HUES48 (cell line): Measurements from ENCODE around the gene OASL.
"Not testable (repeated sequence)": the region's sequence is repeated elsewhere in the genome, so short reads cannot be mapped to it uniquely, and the experiment has no call there.

Source experiments
- H3K27ac ChIP-seq: one replicate; pipeline ENCODE4 v1.7.0; 2013; ENCODE audit warnings: low read depth, low read length, inconsistent platforms
- H3K27me3 ChIP-seq: 2 replicates; pipeline ENCODE4 v1.6.1; 2013; ENCODE audit warnings: mild to moderate bottlenecking, low read length; ENCODE audit not compliant: control insufficient read depth, insufficient read depth
- H3K36me3 ChIP-seq: 2 replicates; pipeline ENCODE4 v1.6.1; 2013; ENCODE audit warnings: low read length; ENCODE audit not compliant: control insufficient read depth, insufficient read depth
- H3K4me1 ChIP-seq: 2 replicates; pipeline ENCODE4 v1.6.1; 2013; ENCODE audit warnings: mild to moderate bottlenecking, low read length; ENCODE audit not compliant: control insufficient read depth, insufficient read depth
- H3K4me3 ChIP-seq: 2 replicates; pipeline ENCODE4 v1.5.1; 2013; ENCODE audit warnings: mild to moderate bottlenecking, low read depth, low read length
- H3K9ac ChIP-seq: 2 replicates; pipeline ENCODE4 v1.6.1; 2013; ENCODE audit warnings: mild to moderate bottlenecking, low read depth, low read length, moderate library complexity
- H3K9me3 ChIP-seq: 2 replicates; pipeline ENCODE4 v1.6.1; 2013; ENCODE audit warnings: low read length; ENCODE audit not compliant: control insufficient read depth, insufficient read depth

Gene OASL

GRCh38 chr12:121057794-121058193, 18.7 kb upstream of the OASL start:
- no peak overlapping the region for H3K9ac ChIP-seq
- no peak overlapping the region for H3K4me3 ChIP-seq
- H3K27me3 ChIP-seq = no peaks in the 10 kb centered on the region
- peaks cover 5% of the 10 kb centered on the region; the same call in 1 of the 2 replicates for H3K4me1 ChIP-seq
- no peak overlapping the region for H3K27ac ChIP-seq
- no peaks in the 10 kb centered on the region for H3K9me3 ChIP-seq
- H3K36me3 ChIP-seq = no peaks in the 10 kb centered on the region

- Histone ChIP-seq H3K4me3 (no peak overlapping the region), H3K27me3 (no peaks in the 10 kb centered on the region), H3K27ac (no peak overlapping the region), H3K9ac (no peak overlapping the region), H3K4me1 (no peaks in the 10 kb centered on the region), H3K36me3 (no peaks in the 10 kb centered on the region), H3K9me3 (no peaks in the 10 kb centered on the region)
These were observed 14.7 kb upstream of the OASL start for GRCh38 chr12:121053706-121054105.

- H3K4me3 ChIP-seq = no peak overlapping the region
- H3K9ac ChIP-seq = no peak overlapping the region
- H3K4me1 ChIP-seq = no peaks in the 10 kb centered on the region
- H3K36me3 ChIP-seq = no peaks in the 10 kb centered on the region
- no peaks in the 10 kb centered on the region for H3K9me3 ChIP-seq
- H3K27ac ChIP-seq = no peak overlapping the region
- H3K27me3 ChIP-seq = no peaks in the 10 kb centered on the region
These were observed 11.7 kb upstream of the OASL start for GRCh38 chr12:121050725-121051124.

- no peaks in the 10 kb centered on the region for H3K27me3 ChIP-seq
- no peaks in the 10 kb centered on the region for H3K4me1 ChIP-seq
- H3K9ac ChIP-seq = no peak overlapping the region
- H3K36me3 ChIP-seq = no peaks in the 10 kb centered on the region
- no peaks in the 10 kb centered on the region for H3K9me3 ChIP-seq
- H3K27ac ChIP-seq = no peak overlapping the region
- H3K4me3 ChIP-seq = no peak overlapping the region
These were observed 9.4 kb upstream of the OASL start for GRCh38 chr12:121048442-121048841.

GRCh38 chr12:121047400-121047799, 8.4 kb upstream of the OASL start:
- not testable (repeated sequence) for H3K27ac ChIP-seq, H3K27me3 ChIP-seq, H3K4me1 ChIP-seq, H3K36me3 ChIP-seq, H3K9ac ChIP-seq, H3K9me3 ChIP-seq, H3K4me3 ChIP-seq

- no peaks in the 10 kb centered on the region for H3K36me3 ChIP-seq
- H3K9me3 ChIP-seq = no peaks in the 10 kb centered on the region
- H3K4me3 ChIP-seq = no peak overlapping the region
- no peaks in the 10 kb centered on the region for H3K27me3 ChIP-seq
- no peak overlapping the region for H3K27ac ChIP-seq
- no peaks in the 10 kb centered on the region for H3K4me1 ChIP-seq
- H3K9ac ChIP-seq = no peak overlapping the region
These were observed 4.0 kb upstream of the OASL start for GRCh38 chr12:121043067-121043466.

- no peaks in the 10 kb centered on the region for H3K4me1 ChIP-seq
- H3K9me3 ChIP-seq = no peaks in the 10 kb centered on the region
- H3K27me3 ChIP-seq = no peaks in the 10 kb centered on the region
- H3K36me3 ChIP-seq = no peaks in the 10 kb centered on the region
- H3K27ac ChIP-seq = no peak overlapping the region
- no peak overlapping the region for H3K4me3 ChIP-seq
- H3K9ac ChIP-seq = no peak overlapping the region
These were observed 2.2 kb downstream of the OASL start for GRCh38 chr12:121036810-121037326.

GRCh38 chr12:121034616-121035305, 4.3 kb downstream of the OASL start:
- no peak overlapping the region for H3K27ac ChIP-seq
- no peaks in the 10 kb centered on the region for H3K4me1 ChIP-seq
- no peak overlapping the region for H3K4me3 ChIP-seq
- no peaks in the 10 kb centered on the region for H3K36me3 ChIP-seq
- no peaks in the 10 kb centered on the region for H3K27me3 ChIP-seq
- H3K9me3 ChIP-seq = no peaks in the 10 kb centered on the region
- H3K9ac ChIP-seq = no peak overlapping the region

- Histone ChIP-seq H3K4me3 (no peak overlapping the region), H3K4me1 (no peaks in the 10 kb centered on the region), H3K27ac (no peak overlapping the region), H3K36me3 (no peaks in the 10 kb centered on the region), H3K9ac (no peak overlapping the region), H3K9me3 (no peaks in the 10 kb centered on the region), H3K27me3 (no peaks in the 10 kb centered on the region)
These were observed 5.3 kb downstream of the OASL start for GRCh38 chr12:121033625-121034349.

GRCh38 chr12:121030576-121031212, 8.4 kb downstream of the OASL start:
- H3K4me3 ChIP-seq = no peak overlapping the region
- no peaks in the 10 kb centered on the region for H3K4me1 ChIP-seq
- H3K36me3 ChIP-seq = no peaks in the 10 kb centered on the region
- H3K9me3 ChIP-seq = no peaks in the 10 kb centered on the region
- no peak overlapping the region for H3K27ac ChIP-seq
- H3K27me3 ChIP-seq = no peaks in the 10 kb centered on the region
- no peak overlapping the region for H3K9ac ChIP-seq
